GM23248 (cell line): ENCODE measurements around the gene CSNK2A1.

Experiments used
- EZH2 ChIP-seq: fragments of 200-600 bp; sonication (generic); IDR thresholded peaks from 2 replicates; pipeline ENCODE4 v1.6.1; 2018; ENCODE audit warnings: antibody characterized with exemption, mild to moderate bottlenecking; ENCODE audit not compliant: insufficient read depth, poor library complexity, severe bottlenecking
- EZH2phosphoT487 ChIP-seq: fragments of 200-600 bp; sonication (generic); IDR thresholded peaks from 2 replicates; pipeline ENCODE4 v1.6.1; 2018; ENCODE audit warnings: antibody characterized with exemption, moderate library complexity, mild to moderate bottlenecking, low read depth; ENCODE audit not compliant: insufficient read depth

DNA sequence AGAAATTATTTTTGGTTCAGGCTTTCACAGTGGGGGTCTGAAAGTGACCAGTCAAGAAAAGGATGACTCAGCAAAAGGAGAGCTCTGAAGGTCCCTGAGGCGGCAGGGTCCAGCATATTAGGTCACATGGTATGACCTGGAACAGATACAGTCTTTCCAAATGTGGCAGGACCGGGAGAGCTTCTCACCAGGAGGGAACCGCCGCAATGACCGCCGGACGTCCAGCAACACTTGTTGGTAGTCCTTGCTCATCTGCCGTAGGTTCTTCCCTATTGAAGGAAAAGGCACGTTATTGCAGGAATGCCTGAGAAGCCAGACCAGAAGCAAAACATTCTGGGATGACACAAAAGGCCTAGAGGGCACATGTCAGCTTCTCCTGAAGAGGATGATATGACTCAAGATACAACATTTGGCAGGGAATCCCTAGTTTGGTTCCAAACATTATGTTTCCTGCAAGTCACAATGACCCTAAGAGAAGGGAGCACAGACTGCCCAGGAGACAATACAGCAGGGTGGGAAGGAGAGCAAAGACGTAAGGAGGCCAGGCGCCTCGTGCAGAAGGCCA, 98.6 kb downstream of the CSNK2A1 start:
- TF ChIP-seq EZH2 (no peak), EZH2phosphoT487 (no peak)
